Spleen (tissue), 11 donors: ENCODE measurements around the gene SUSD4. TPM values are rescaled to one million over a fixed set of nuclear protein-coding genes. Genes with fewer than 3 reads are reported as not detected.

Experiments used
- DNase-seq: peaks from one replicate; pipeline ENCODE4 v3.0.0-alpha.2; 2020
- H3K27ac ChIP-seq, 8 donors: fragments of 200-600 bp; sonication (generic) in 7 of 8; 1 replicate in 4 of 8; 2 replicates in 4 of 8; pipeline versions ENCODE4 v1.5.0 to v1.8.0; 2016 to 2021; ENCODE audit warnings: inconsistent platforms in 4 of 8, mild to moderate bottlenecking in 4 of 8, moderate library complexity in 1 of 8
- H3K27me3 ChIP-seq, 7 donors: fragments of 200-600 bp; sonication (generic) in 6 of 7; replicated peaks in 1 of 7; 1 replicate in 4 of 7; 2 replicates in 3 of 7; pipeline versions ENCODE4 v1.5.0 to v1.8.0; 2016 to 2021; ENCODE audit warnings: inconsistent platforms in 3 of 7, mild to moderate bottlenecking in 1 of 7
- H3K36me3 ChIP-seq, 6 donors: fragments of 200-600 bp; sonication (generic) in 5 of 6; 1 replicate in 4 of 6; 2 replicates in 2 of 6; pipeline versions ENCODE4 v1.5.0 to v1.8.0; 2016 to 2021; ENCODE audit warnings: inconsistent platforms in 2 of 6
- H3K4me1 ChIP-seq, 6 donors: fragments of 200-600 bp; sonication (generic) in 5 of 6; 1 replicate in 3 of 6; 2 replicates in 3 of 6; pipeline versions ENCODE4 v1.5.0 to v1.8.0; 2016 to 2021; ENCODE audit warnings: inconsistent platforms in 3 of 6
- H3K4me3 ChIP-seq, 8 donors: fragments of 200-600 bp; sonication (generic) in 7 of 8; 1 replicate in 4 of 8; 2 replicates in 4 of 8; pipeline versions ENCODE4 v1.5.0 to v1.8.0; 2016 to 2021; ENCODE audit warnings: inconsistent platforms in 4 of 8, mild to moderate bottlenecking in 4 of 8, moderate library complexity in 2 of 8
- H3K9me3 ChIP-seq, 8 donors: fragments of 200-600 bp; sonication (generic) in 7 of 8; 1 replicate in 4 of 8; 2 replicates in 4 of 8; pipeline versions ENCODE4 v1.5.0 to v1.8.0; 2016 to 2021; ENCODE audit warnings: inconsistent platforms in 4 of 8
- CTCF ChIP-seq, 11 experiments: fragments of 200-600 bp in 7 of 11; fragments of 450-650 bp in 4 of 11; sonication (generic) in 4 of 11; IDR thresholded peaks in 8 of 11; conservative IDR thresholded peaks in 3 of 11; 1 replicate in 7 of 11; 2 replicates in 4 of 11; pipeline versions ENCODE4 v1.4.0 to v1.8.0; 2016 to 2021; ENCODE audit warnings: antibody characterized with exemption in 11 of 11, inconsistent platforms in 4 of 11, mild to moderate bottlenecking in 1 of 11
- POLR2A ChIP-seq, 3 donors: fragments of 450-650 bp; IDR thresholded peaks; one replicate each; pipeline ENCODE4 v1.5.1; 2017; ENCODE audit warnings: antibody characterized with exemption in 3 of 3, mild to moderate bottlenecking in 1 of 3
- POLR2AphosphoS5 ChIP-seq, 3 donors: sonication (generic); formaldehyde crosslinking; IDR thresholded peaks; one replicate each; pipeline ENCODE4 v1.5.1; 2017; ENCODE audit warnings: antibody characterized with exemption in 3 of 3
- WGBS, 5 donors: extraction: QIAGEN DNeasy Blood & Tissue Kit in 3 of 5; methylation state at CpG; one replicate each; pipeline versions ENCODE4 v1.1.5 to v1.1.7; 2013 to 2018; 5-methylcytosine and 5-hydroxymethylcytosine counted together
- intact Hi-C: fragments of 100-400 bp; cut with DNase I; formaldehyde crosslinking; loops from one replicate; pipeline ENCODE4 v1.15.0; 2023; ENCODE audit warnings: low total_unique reads
- polyA plus RNA-seq, 3 donors: library from polyadenylated mRNA; stranded (reverse); fragments of 200-250 nt; gene quantifications; one replicate each; pipeline ENCODE4 v1.2.1, GENCODE V29; 2013
- total RNA-seq, 7 donors: library from RNA; depleted of rRNA in 3 of 7; stranded (reverse); fragments of >200 nt in 3 of 7; fragmentation: NEBNext Ultra II Directional in 4 of 7; extraction: Animal tissue kit (Norgen Biotek cat#: 25700) in 4 of 7; gene quantifications; one replicate each; pipeline versions ENCODE4 v1.1.0 to v1.2.1, GENCODE V29; 2016 to 2021
- donor health status: healthy with polysubstance abuse.
- donor health status: DM: no; HTN: no; CAD: no; lungs with moderate emphysema.
- donor health status: DM: no; HTN: no; CAD: no.
- donor health status: Bipolar disorder and iron deficiency.
- donor health status: healthy.
- donor health status: DM: no; HTN: no; CAD: no.
- donor health status: DM: yes; HTN: yes; CAD: no.

Gene SUSD4
- total and polyA plus RNA-seq, 10 donors: 0.35 to 2.1 (median 0.69) TPM

DNA sequence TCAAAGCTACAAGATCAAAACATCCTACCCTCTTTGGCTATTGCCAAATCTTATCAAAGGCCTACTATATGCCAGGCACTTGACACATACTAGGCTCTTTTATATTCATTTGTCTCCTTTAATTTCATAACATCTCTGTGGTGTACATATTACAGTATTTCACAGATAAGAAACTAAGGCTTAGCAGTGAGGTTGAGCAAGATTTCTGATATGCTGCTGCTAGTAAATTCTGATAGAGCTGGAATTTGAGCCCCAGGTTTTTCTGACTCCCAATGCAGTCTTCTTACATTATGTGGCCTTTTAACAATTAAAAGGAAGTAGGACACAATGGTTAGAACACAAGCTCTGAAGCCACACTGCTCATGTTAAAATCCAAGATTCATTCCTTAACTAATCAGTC is 46.1 kb upstream of the SUSD4 start:
- no peaks in the 10 kb centered on the region for H3K36me3 ChIP-seq
- H3K27me3 ChIP-seq: no peaks in the 10 kb centered on the region
- DNase-seq: no peak
- no peak overlapping the region for H3K4me3 ChIP-seq
- H3K9me3 ChIP-seq: no peaks in the 10 kb centered on the region
- no peaks in the 10 kb centered on the region for H3K4me1 ChIP-seq
- no peak for TF ChIP-seq CTCF (IDR thresholded peaks at IDR 0.05 in 8 of 11, conservative IDR thresholded peaks at IDR 0.05 in 3 of 11)
- TF ChIP-seq POLR2AphosphoS5 (IDR thresholded peaks at IDR 0.05): no peak
- no peak for TF ChIP-seq POLR2A (IDR thresholded peaks at IDR 0.05)
- intact Hi-C loops: no loop called here
- H3K27ac ChIP-seq: no peak overlapping the region

DNA sequence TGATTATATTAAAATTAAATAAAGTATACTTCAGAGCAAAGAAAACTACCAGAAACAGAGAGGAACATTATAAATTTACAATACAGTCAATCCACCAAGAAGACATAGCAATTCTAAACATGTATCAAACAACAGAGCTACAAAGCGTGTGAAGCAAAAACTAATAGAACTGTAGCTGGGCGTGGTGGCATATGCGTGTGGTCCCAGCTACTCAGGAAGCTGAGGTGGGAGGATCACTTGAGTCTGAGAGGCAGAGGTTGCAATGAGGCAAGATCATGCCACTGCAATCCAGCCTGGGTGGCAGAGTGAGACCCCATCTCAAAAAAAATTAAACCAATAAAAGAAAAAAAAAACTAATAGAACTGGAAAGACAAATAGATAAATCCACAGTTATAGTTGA is 41.5 kb upstream of the SUSD4 start:
- WGBS, 5 donors: 76 to 92% (median 79%) methylated on average over 3 of the region's 3 CpGs
- Histone ChIP-seq H3K9me3 (no peaks in the 10 kb centered on the region), H3K27me3 (peaks cover 0 to 14% (median 4%) of the 10 kb centered on the region in 7 donors), H3K4me1 (no peaks in the 10 kb centered on the region), H3K27ac (no peak overlapping the region), H3K36me3 (no peaks in the 10 kb centered on the region), H3K4me3 (no peak overlapping the region)
- intact Hi-C loops: no loop called here
- no peak for TF ChIP-seq CTCF (IDR thresholded peaks at IDR 0.05 in 8 of 11, conservative IDR thresholded peaks at IDR 0.05 in 3 of 11)
- TF ChIP-seq POLR2A (IDR thresholded peaks at IDR 0.05): no peak
- no peak for TF ChIP-seq POLR2AphosphoS5 (IDR thresholded peaks at IDR 0.05)
- no peak for DNase-seq

GRCh38 chr1:223403184-223403815 is 39.3 kb upstream of the SUSD4 start:
- no peaks in the 10 kb centered on the region for H3K4me1 ChIP-seq
- no peak for DNase-seq
- no peak overlapping the region for H3K27ac ChIP-seq
- no peak for TF ChIP-seq CTCF (IDR thresholded peaks at IDR 0.05 in 8 of 11, conservative IDR thresholded peaks at IDR 0.05 in 3 of 11)
- no peak for TF ChIP-seq POLR2AphosphoS5 (IDR thresholded peaks at IDR 0.05)
- no peak for TF ChIP-seq POLR2A (IDR thresholded peaks at IDR 0.05)
- H3K36me3 ChIP-seq: no peaks in the 10 kb centered on the region
- intact Hi-C loops: no loop called here
- H3K27me3 ChIP-seq: peaks cover 0 to 14% (median 4%) of the 10 kb centered on the region in 7 donors
- H3K9me3 ChIP-seq: no peaks in the 10 kb centered on the region
- 76 to 85% (median 82%) methylated on average over 3 of the region's 3 CpGs for WGBS, 5 donors
- H3K4me3 ChIP-seq: no peak overlapping the region

- H3K27ac ChIP-seq: no peak overlapping the region
- no peaks in the 10 kb centered on the region for H3K9me3 ChIP-seq
- no peak overlapping the region for H3K4me3 ChIP-seq
- no peaks in the 10 kb centered on the region for H3K36me3 ChIP-seq
- TF ChIP-seq CTCF (IDR thresholded peaks at IDR 0.05 in 8 of 11, conservative IDR thresholded peaks at IDR 0.05 in 3 of 11) (no peak), POLR2AphosphoS5 (IDR thresholded peaks at IDR 0.05) (no peak), POLR2A (IDR thresholded peaks at IDR 0.05) (no peak)
- H3K27me3 ChIP-seq: peaks cover 0 to 14% (median 4%) of the 10 kb centered on the region in 7 donors
- H3K4me1 ChIP-seq: no peaks in the 10 kb centered on the region
- no peak for DNase-seq
- intact Hi-C loops: no loop called here
- WGBS, 5 donors: 59 to 83% (median 63%) methylated on average over 2 of the region's 2 CpGs
Measured at GRCh38 chr1:223402790-223403142, 38.8 kb upstream of the SUSD4 start.
